Measurements from ENCODE around the gene TTBK1. TPM values are rescaled to one million over a fixed set of nuclear protein-coding genes. Genes with fewer than 3 reads are reported as not detected.

The TTBK1 gene
- total and polyA plus RNA-seq, 10 of the 15 experiments (the other 5 are each of a cell fraction or from before 2014, with no cell fraction given), result 0.05 to 0.27 TPM; not detected in 8

DNA sequence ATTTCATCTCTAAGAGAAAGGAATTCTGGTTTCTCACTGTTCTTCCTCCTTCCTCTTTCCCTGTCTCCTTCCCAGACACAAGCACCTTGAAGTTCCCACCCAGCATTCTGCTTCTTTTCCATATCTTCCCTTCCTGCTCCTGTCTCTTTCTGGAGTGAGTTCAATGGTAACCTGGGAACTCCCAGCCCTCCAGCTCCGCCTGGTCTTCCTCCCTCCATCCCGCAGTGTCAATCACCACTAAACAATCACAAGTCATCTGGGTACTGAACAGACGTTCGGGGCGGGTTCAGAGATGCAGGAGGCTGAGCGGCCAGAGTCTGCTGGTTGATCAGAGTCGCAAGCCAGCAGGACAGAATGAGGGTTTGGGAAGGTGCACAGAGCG lies 7.7 kb downstream of the TTBK1 start:
- Histone ChIP-seq H3K79me2 (ENCODE audit: control insufficient read depth, insufficient read depth, low read length) (no peaks in the 10 kb centered on the region), H3K4me3 (no peak overlapping the region), H3K9me3 (replicated peaks; ENCODE audit: control insufficient read depth, insufficient read depth, low read length) (no peaks in the 10 kb centered on the region), H4K20me1 (ENCODE audit: control insufficient read depth, insufficient read depth) (no peaks in the 10 kb centered on the region), H3K36me3 (ENCODE audit: control insufficient read depth in 2 of 2, insufficient read depth in 2 of 2, low read length in 1 of 2) (no peaks in the 10 kb centered on the region), H3K4me2 (ENCODE audit: control insufficient read depth, insufficient read depth) (peak overlapping the region; percentile 54), H3K27ac (ENCODE audit: control insufficient read depth, insufficient read depth) (no peak overlapping the region), H3K27me3 (replicated peaks in 1 of 2; ENCODE audit: control insufficient read depth in 2 of 2, insufficient read depth in 2 of 2, low read length in 1 of 2) (peaks cover 0 to 5% of the 10 kb centered on the region in 2 experiments; a peak in 1 of 4 replicates), H3K4me1 (ENCODE audit: control insufficient read depth, insufficient read depth, low read length) (peaks cover 27% of the 10 kb centered on the region), H2AFZ (ENCODE audit: control insufficient read depth, low read depth, low read length) (peak overlapping the region; percentile 59), H3K9ac (ENCODE audit: control insufficient read depth, insufficient read depth, low read length) (no peak overlapping the region)
- RAD21 ChIA-PET (ENCODE audit: unreplicated experiment), result interaction anchor here (1.0 kb wide), 1 partner anchor 105 kb away, joined by 3 read pairs; no protein-coding TSS in a partner anchor
- ATAC-seq (peak; percentile 27), DNase-seq (ENCODE audit: low read depth, low spot score) (no peak), FAIRE-seq (peak; percentile 7)
- in situ Hi-C loops (cut with MboI), result no loop called here
- SMC1A ChIA-PET (ENCODE audit: uncharacterized antibody, unreplicated experiment), result interaction anchor here (0.9 kb wide), 2 partner anchors 77 to 256 kb away, joined by 3 read pairs; no protein-coding TSS in a partner anchor
- POLR2A ChIA-PET, result interaction anchor here (1.0 kb wide), 1 partner anchor 26 kb away, joined by 9 read pairs; no protein-coding TSS in a partner anchor
- WGBS (ENCODE audit: insufficient coverage, insufficient replicate concordance, low lambda C conversion rate, missing lambda C conversion rate), result 14% methylated on average over 8 of the region's 8 CpGs
- CTCF ChIA-PET, result no interaction called here
- BruUV-seq (replicated peaks), result no TSS peak
- intact Hi-C loops (cut with micrococcal nuclease; ENCODE audit: unreplicated experiment), result no loop called here
- TF ChIP-seq MTA2 (IDR thresholded peaks at IDR 0.05; ENCODE audit: low read depth), result no peak
- no peak for TF ChIP-seq EP300 (IDR thresholded peaks at IDR 0.05; ENCODE audit: borderline replicate concordance in 1 of 2, control insufficient read depth in 1 of 2, low read depth in 2 of 2, low read length in 2 of 2)
- TF ChIP-seq SREBF2 (IDR thresholded peaks at IDR 0.05; ENCODE audit: low read length), result no peak
- no peak for TF ChIP-seq HDGF (IDR thresholded peaks at IDR 0.05)
- no peak for TF ChIP-seq CHD4 (IDR thresholded peaks at IDR 0.05)
- no peak for TF ChIP-seq MAX (IDR thresholded peaks at IDR 0.05; ENCODE audit: low read depth, low read length)
- TF ChIP-seq, protein P1, sequence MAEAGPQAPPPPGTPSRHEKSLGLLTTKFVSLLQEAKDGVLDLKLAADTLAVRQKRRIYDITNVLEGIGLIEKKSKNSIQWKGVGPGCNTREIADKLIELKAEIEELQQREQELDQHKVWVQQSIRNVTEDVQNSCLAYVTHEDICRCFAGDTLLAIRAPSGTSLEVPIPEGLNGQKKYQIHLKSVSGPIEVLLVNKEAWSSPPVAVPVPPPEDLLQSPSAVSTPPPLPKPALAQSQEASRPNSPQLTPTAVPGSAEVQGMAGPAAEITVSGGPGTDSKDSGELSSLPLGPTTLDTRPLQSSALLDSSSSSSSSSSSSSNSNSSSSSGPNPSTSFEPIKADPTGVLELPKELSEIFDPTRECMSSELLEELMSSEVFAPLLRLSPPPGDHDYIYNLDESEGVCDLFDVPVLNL (IDR thresholded peaks at IDR 0.05; ENCODE audit: low read depth, low read length), result no peak
- TF ChIP-seq YBX1 (IDR thresholded peaks at IDR 0.05), result no peak
- TF ChIP-seq CREM (IDR thresholded peaks at IDR 0.05; ENCODE audit: low read depth), result no peak
- TF ChIP-seq SPI1 (IDR thresholded peaks at IDR 0.05; ENCODE audit: borderline replicate concordance, insufficient read depth, low read depth, low read length), result 0 out of 2 replicates have a peak, but pooled peaks have one; percentile 5
- TF ChIP-seq FOXM1 (IDR thresholded peaks at IDR 0.05; ENCODE audit: low read depth, low read length), result no peak
- no peak for TF ChIP-seq PAX8 (IDR thresholded peaks at IDR 0.05)
- TF ChIP-seq, protein P2, sequence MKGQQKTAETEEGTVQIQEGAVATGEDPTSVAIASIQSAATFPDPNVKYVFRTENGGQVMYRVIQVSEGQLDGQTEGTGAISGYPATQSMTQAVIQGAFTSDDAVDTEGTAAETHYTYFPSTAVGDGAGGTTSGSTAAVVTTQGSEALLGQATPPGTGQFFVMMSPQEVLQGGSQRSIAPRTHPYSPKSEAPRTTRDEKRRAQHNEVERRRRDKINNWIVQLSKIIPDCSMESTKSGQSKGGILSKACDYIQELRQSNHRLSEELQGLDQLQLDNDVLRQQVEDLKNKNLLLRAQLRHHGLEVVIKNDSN (IDR thresholded peaks at IDR 0.05; ENCODE audit: borderline replicate concordance, extremely low read length, insufficient read depth, low read depth, low read length), result no peak
- no peak for TF ChIP-seq ZNF24 (IDR thresholded peaks at IDR 0.05)
- 0 out of 2 replicates have a peak, but pooled peaks have one; percentile 48 for TF ChIP-seq IKZF1 (conservative IDR thresholded peaks at IDR 0.05)
- no peak for TF ChIP-seq ATF3 (IDR thresholded peaks at IDR 0.05; ENCODE audit: borderline replicate concordance, extremely low read depth, low read depth, low read length)
- TF ChIP-seq RELB (IDR thresholded peaks at IDR 0.05; ENCODE audit: low read depth), result peak; percentile 75; the same call in 1 of the 2 replicates

Measured in GM12878 (cell line).